ENCODE data around the gene ZMIZ1. TPM values are rescaled to one million over a fixed set of nuclear protein-coding genes. Genes with fewer than 3 reads are reported as not detected.
A peak's percentile ranks its signal among the peaks of the same experiment; 100 is the strongest.

The ZMIZ1 gene
- total RNA-seq, 1 experiment from 2014 or later = 42.3 TPM

DNA sequence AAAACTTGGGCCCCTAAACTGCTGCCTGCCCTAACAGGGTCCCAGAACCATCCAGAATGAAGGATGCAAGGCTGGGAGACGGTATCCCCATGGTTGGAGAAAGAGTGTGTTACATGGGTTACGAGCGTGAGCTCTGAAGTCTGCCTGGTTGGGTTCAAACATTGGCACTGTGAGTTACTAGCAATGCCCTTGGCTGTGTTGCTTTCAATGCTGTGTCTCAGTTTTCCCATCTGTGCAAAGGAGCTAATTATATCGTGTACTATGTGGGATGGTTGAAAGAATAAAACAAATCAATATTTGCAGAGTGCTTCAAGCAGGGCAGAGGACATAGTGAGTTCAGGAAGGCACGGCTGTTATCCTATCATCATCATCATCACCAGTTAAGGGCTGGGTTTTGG is 114.7 kb downstream of the ZMIZ1 start:
- H3K27ac Mint-ChIP-seq (ENCODE audit: unreplicated experiment) = peak overlapping the region; percentile 91
- H3K4me3 Mint-ChIP-seq (ENCODE audit: unreplicated experiment) = no peak overlapping the region
- TF ChIP-seq, protein P1, sequence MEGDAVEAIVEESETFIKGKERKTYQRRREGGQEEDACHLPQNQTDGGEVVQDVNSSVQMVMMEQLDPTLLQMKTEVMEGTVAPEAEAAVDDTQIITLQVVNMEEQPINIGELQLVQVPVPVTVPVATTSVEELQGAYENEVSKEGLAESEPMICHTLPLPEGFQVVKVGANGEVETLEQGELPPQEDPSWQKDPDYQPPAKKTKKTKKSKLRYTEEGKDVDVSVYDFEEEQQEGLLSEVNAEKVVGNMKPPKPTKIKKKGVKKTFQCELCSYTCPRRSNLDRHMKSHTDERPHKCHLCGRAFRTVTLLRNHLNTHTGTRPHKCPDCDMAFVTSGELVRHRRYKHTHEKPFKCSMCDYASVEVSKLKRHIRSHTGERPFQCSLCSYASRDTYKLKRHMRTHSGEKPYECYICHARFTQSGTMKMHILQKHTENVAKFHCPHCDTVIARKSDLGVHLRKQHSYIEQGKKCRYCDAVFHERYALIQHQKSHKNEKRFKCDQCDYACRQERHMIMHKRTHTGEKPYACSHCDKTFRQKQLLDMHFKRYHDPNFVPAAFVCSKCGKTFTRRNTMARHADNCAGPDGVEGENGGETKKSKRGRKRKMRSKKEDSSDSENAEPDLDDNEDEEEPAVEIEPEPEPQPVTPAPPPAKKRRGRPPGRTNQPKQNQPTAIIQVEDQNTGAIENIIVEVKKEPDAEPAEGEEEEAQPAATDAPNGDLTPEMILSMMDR (IDR thresholded peaks at IDR 0.05; ENCODE audit: insufficient read depth in 1 of 2, low read depth in 1 of 2, low read length in 1 of 2, severe bottlenecking in 1 of 2, unreplicated experiment in 1 of 2) = no peak
- no peaks in the 10 kb centered on the region for H3K9me3 Mint-ChIP-seq (ENCODE audit: unreplicated experiment)
- H3K27me3 Mint-ChIP-seq (ENCODE audit: insufficient read depth, unreplicated experiment) = no peaks in the 10 kb centered on the region
- no peaks in the 10 kb centered on the region for H3K27me3 ChIP-seq (replicated peaks; ENCODE audit: control insufficient read depth, insufficient read depth, low read length)
- peaks cover 46% of the 10 kb centered on the region for H3K4me1 Mint-ChIP-seq (ENCODE audit: low read depth, unreplicated experiment)
- no peaks in the 10 kb centered on the region for H3K9me3 ChIP-seq
- DNase-seq = no peak
- no TSS peak for BruUV-seq (replicated peaks)
- ChIA-PET CTCF (no interaction called here), POLR2A (no interaction called here)
- peaks cover 38% of the 10 kb centered on the region for H3K36me3 Mint-ChIP-seq (ENCODE audit: insufficient read depth, unreplicated experiment)
- intact Hi-C loops (cut with micrococcal nuclease; ENCODE audit: unreplicated experiment) = no loop called here
- peaks cover 4% of the 10 kb centered on the region for H3K36me3 ChIP-seq (ENCODE audit: control insufficient read depth, insufficient read depth, low read length)
- H3K4me3 ChIP-seq (ENCODE audit: low read depth, low read length) = no peak overlapping the region
- H3K4me1 ChIP-seq = peaks cover 64% of the 10 kb centered on the region

DNA sequence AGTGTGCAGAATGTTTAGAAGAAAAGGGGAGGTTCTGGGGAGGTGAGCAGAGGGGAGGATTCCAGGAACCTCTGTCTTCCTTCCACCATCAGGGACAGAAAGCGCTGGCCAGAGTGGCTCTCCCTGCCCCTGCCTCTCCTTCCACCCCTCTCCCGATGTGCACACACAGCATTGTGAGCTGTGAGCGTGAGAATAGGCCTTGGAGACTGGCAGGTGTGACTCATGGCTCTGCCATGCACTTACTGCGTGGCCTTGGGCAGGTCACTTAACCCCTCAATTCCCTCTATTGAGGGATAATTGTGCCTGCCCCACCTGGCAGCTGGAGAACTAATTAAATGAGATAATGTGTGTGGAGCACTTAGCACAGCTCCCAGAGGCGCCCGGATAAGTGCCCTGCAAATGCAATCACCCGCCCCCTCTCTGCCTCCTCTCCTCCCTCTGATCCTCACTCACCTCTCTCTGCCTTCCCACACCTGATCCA is 115.4 kb downstream of the ZMIZ1 start:
- POLR2A ChIA-PET = no interaction called here
- H3K36me3 ChIP-seq (ENCODE audit: control insufficient read depth, insufficient read depth, low read length) = peaks cover 4% of the 10 kb centered on the region
- TF ChIP-seq, protein P1 (IDR thresholded peaks at IDR 0.05; ENCODE audit: insufficient read depth in 1 of 2, low read depth in 1 of 2, low read length in 1 of 2, severe bottlenecking in 1 of 2, unreplicated experiment in 1 of 2) = no peak
- no peaks in the 10 kb centered on the region for H3K9me3 ChIP-seq
- peaks cover 71% of the 10 kb centered on the region for H3K4me1 ChIP-seq
- no peaks in the 10 kb centered on the region for H3K27me3 Mint-ChIP-seq (ENCODE audit: insufficient read depth, unreplicated experiment)
- peak overlapping the region; percentile 91 for H3K27ac Mint-ChIP-seq (ENCODE audit: unreplicated experiment)
- DNase-seq = peak; percentile 61 to 72
- H3K36me3 Mint-ChIP-seq (ENCODE audit: insufficient read depth, unreplicated experiment) = peaks cover 38% of the 10 kb centered on the region
- CTCF ChIA-PET = no interaction called here
- intact Hi-C loops (cut with micrococcal nuclease; ENCODE audit: unreplicated experiment) = no loop called here
- no peak overlapping the region for H3K4me3 ChIP-seq (ENCODE audit: low read depth, low read length)
- no peaks in the 10 kb centered on the region for H3K27me3 ChIP-seq (replicated peaks; ENCODE audit: control insufficient read depth, insufficient read depth, low read length)
- H3K4me3 Mint-ChIP-seq (ENCODE audit: unreplicated experiment) = peak overlapping the region; percentile 40
- no peaks in the 10 kb centered on the region for H3K9me3 Mint-ChIP-seq (ENCODE audit: unreplicated experiment)
- H3K4me1 Mint-ChIP-seq (ENCODE audit: low read depth, unreplicated experiment) = peaks cover 53% of the 10 kb centered on the region
- BruUV-seq (replicated peaks) = no TSS peak

DNA sequence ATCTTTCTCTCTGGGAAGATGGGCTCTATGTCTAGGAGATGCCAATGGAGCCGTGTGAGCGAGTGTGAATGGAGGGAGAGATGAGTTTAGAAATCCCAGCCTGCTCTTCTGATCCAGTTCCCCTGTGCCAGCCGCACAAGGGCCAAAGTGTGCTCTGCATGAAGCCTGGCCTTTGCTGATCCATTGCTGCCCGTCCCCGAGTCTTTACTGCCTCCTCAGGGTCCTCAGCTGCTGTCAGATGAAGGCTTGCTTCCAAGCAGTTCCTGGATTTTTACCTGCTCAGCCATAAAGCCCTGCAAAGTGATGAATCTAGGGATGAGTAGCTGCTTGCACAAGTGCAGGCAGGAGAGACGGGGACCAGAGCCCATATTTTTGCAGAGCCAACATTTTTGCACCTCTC is 115.9 kb downstream of the ZMIZ1 start:
- Mint-ChIP-seq H3K9me3 (ENCODE audit: unreplicated experiment) (no peaks in the 10 kb centered on the region), H3K27me3 (ENCODE audit: insufficient read depth, unreplicated experiment) (no peaks in the 10 kb centered on the region), H3K4me3 (ENCODE audit: unreplicated experiment) (no peak overlapping the region), H3K27ac (ENCODE audit: unreplicated experiment) (peak overlapping the region; percentile 91), H3K36me3 (ENCODE audit: insufficient read depth, unreplicated experiment) (peaks cover 33% of the 10 kb centered on the region), H3K4me1 (ENCODE audit: low read depth, unreplicated experiment) (peaks cover 55% of the 10 kb centered on the region)
- no peak for DNase-seq
- H3K36me3 ChIP-seq (ENCODE audit: control insufficient read depth, insufficient read depth, low read length) = peaks cover 4% of the 10 kb centered on the region
- no peak overlapping the region for H3K4me3 ChIP-seq (ENCODE audit: low read depth, low read length)
- ChIA-PET CTCF (no interaction called here), POLR2A (no interaction called here)
- BruUV-seq (replicated peaks) = no TSS peak
- H3K27me3 ChIP-seq (replicated peaks; ENCODE audit: control insufficient read depth, insufficient read depth, low read length) = no peaks in the 10 kb centered on the region
- no peaks in the 10 kb centered on the region for H3K9me3 ChIP-seq
- peaks cover 76% of the 10 kb centered on the region for H3K4me1 ChIP-seq
- TF ChIP-seq, protein P1 (IDR thresholded peaks at IDR 0.05; ENCODE audit: insufficient read depth in 1 of 2, low read depth in 1 of 2, low read length in 1 of 2, severe bottlenecking in 1 of 2, unreplicated experiment in 1 of 2) = no peak
- intact Hi-C loops (cut with micrococcal nuclease; ENCODE audit: unreplicated experiment) = no loop called here

All from Caco-2 (cell line).